ENCODE data around the gene LDOC1.
"Not testable (repeated sequence)": the region's sequence is repeated elsewhere in the genome, so short reads cannot be mapped to it uniquely, and the experiment has no call there.

LDOC1 gene

GRCh38 chrX:141176586-141177451 lies at the start of gene LDOC1:
LDOC1 (minus strand) TSS chrX:141177129; CDS start chrX:141177021, 108 bp downstream.
- peak; percentile 40 to 69 (median 42) for DNase-seq (ENCODE audit: low read depth in 3 of 3)

GRCh38 chrX:141221611-141222010 lies 44.7 kb upstream of the LDOC1 start:
- DNase-seq (ENCODE audit: low read depth in 3 of 3) = no peak

- DNase-seq (ENCODE audit: low read depth in 3 of 3) = no peak
These were observed 43.5 kb upstream of the LDOC1 start for GRCh38 chrX:141220342-141221008.

- DNase-seq (ENCODE audit: low read depth in 3 of 3) = no peak
These were observed 37.3 kb upstream of the LDOC1 start for GRCh38 chrX:141214196-141214595.

- no peak for DNase-seq (ENCODE audit: low read depth in 3 of 3)
These were observed 25.0 kb upstream of the LDOC1 start for GRCh38 chrX:141201962-141202361.

GRCh38 chrX:141188573-141188972 lies 11.6 kb upstream of the LDOC1 start:
- DNase-seq (ENCODE audit: low read depth in 3 of 3) = not testable (repeated sequence)

- DNase-seq (ENCODE audit: low read depth in 3 of 3) = no peak
These were observed 8.4 kb upstream of the LDOC1 start for GRCh38 chrX:141185366-141185765.

GRCh38 chrX:141183000-141183399 lies 6.1 kb upstream of the LDOC1 start:
- no peak for DNase-seq (ENCODE audit: low read depth in 3 of 3)

- no peak for DNase-seq (ENCODE audit: low read depth in 3 of 3)
These were observed 3.9 kb upstream of the LDOC1 start for GRCh38 chrX:141180851-141181250.

- DNase-seq (ENCODE audit: low read depth in 3 of 3) = no peak
These were observed 1.1 kb downstream of the LDOC1 start for GRCh38 chrX:141175786-141176185.

- DNase-seq (ENCODE audit: low read depth in 3 of 3) = no peak
These were observed 12.5 kb downstream of the LDOC1 start for GRCh38 chrX:141164406-141164805.

GRCh38 chrX:141158084-141158483 lies 18.8 kb downstream of the LDOC1 start:
- DNase-seq (ENCODE audit: low read depth in 3 of 3) = no peak

GRCh38 chrX:141155231-141155630 lies 21.7 kb downstream of the LDOC1 start:
- DNase-seq (ENCODE audit: low read depth in 3 of 3) = not testable (repeated sequence)

- no peak for DNase-seq (ENCODE audit: low read depth in 3 of 3)
These were observed 34.0 kb downstream of the LDOC1 start for GRCh38 chrX:141142946-141143345.

- no peak for DNase-seq (ENCODE audit: low read depth in 3 of 3)
These were observed 43.7 kb downstream of the LDOC1 start for GRCh38 chrX:141133272-141133671.

- no peak for DNase-seq (ENCODE audit: low read depth in 3 of 3)
These were observed 49.8 kb downstream of the LDOC1 start for GRCh38 chrX:141127146-141127545.

Data from stimulated activated CD4-positive, alpha-beta T cell treated with anti-CD3 and anti-CD28 coated beads, TNF-alpha, amount 100 ng/mL, for 48 hours (primary cell).